ENCODE results near the gene KCNC1. TPM values are rescaled to one million over a fixed set of nuclear protein-coding genes. Genes with fewer than 3 reads are reported as not detected.

KCNC1 gene
- polyA plus RNA-seq, 1 experiment = not detected

DNA sequence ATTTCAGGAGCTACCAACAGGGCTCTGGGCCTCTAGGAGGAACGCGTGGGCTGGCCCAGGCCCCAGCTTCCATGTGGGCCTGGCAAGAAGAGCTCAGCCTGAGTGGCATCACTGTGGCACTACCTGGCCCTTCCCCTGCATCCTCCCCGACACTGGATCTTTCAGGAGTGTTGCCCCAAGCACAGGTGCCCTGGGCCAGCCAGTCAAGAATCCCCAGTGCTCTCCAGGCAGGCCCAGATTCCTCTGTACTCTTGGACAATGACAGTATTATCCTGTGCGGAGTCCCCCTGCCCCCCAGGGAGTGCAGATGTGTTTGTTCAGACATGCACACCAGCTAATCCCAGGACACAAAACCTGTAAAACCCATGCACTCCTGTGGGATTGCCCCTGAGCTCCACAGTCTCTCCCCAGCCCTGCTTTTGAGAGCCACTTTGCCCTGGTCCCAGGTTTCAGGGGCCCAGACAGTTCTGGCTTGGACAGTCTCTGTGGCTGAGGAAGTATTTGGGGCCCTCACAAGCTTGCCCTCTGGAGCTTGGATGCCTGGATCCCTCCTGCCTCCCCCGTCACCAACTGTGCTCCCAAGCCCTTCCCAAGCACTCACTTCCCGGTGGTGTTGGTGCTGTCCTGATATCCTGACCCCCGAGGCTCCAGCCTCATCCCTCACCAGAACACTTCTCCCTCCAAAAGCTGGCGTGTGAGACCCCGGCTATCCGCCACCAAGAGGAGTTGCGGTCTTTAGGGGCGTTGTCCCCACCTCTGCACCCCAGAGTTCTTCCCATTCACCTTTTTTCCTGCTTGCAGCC, 39.9 kb downstream of the KCNC1 start:
- POLR2A ChIA-PET = no interaction called here
- no peak for DNase-seq (ENCODE audit: low read depth, low spot score)

GRCh38 chr11:17775035-17775348, 40.4 kb downstream of the KCNC1 start:
- H3K27ac ChIP-seq (ENCODE audit: low read depth, low read length) = no peak overlapping the region
- TF ChIP-seq, protein P1, sequence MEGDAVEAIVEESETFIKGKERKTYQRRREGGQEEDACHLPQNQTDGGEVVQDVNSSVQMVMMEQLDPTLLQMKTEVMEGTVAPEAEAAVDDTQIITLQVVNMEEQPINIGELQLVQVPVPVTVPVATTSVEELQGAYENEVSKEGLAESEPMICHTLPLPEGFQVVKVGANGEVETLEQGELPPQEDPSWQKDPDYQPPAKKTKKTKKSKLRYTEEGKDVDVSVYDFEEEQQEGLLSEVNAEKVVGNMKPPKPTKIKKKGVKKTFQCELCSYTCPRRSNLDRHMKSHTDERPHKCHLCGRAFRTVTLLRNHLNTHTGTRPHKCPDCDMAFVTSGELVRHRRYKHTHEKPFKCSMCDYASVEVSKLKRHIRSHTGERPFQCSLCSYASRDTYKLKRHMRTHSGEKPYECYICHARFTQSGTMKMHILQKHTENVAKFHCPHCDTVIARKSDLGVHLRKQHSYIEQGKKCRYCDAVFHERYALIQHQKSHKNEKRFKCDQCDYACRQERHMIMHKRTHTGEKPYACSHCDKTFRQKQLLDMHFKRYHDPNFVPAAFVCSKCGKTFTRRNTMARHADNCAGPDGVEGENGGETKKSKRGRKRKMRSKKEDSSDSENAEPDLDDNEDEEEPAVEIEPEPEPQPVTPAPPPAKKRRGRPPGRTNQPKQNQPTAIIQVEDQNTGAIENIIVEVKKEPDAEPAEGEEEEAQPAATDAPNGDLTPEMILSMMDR (IDR thresholded peaks at IDR 0.05; ENCODE audit: low read depth, low read length) = no peak
- CTCF ChIA-PET = interaction anchor here (1.2 kb wide), 1 partner anchor 198 kb away, joined by 5 read pairs; no protein-coding TSS in a partner anchor
- DNase-seq (ENCODE audit: low read depth, low spot score) = no peak
- peaks cover 6% of the 10 kb centered on the region for H3K27me3 ChIP-seq (ENCODE audit: control insufficient read depth, insufficient read depth, low read length)
- H3K9me3 ChIP-seq (ENCODE audit: control insufficient read depth, insufficient read depth, low read length) = peaks cover 5% of the 10 kb centered on the region; the same call in 1 of the 2 replicates
- POLR2A ChIA-PET = no interaction called here
- H3K4me3 ChIP-seq (ENCODE audit: low read depth, low read length) = no peak overlapping the region

More for the DNA sequence above, 39.9 kb downstream of the KCNC1 start:
- H3K4me3 ChIP-seq (ENCODE audit: low read depth, low read length) = no peak overlapping the region
- peaks cover 5% of the 10 kb centered on the region; the same call in 1 of the 2 replicates for H3K9me3 ChIP-seq (ENCODE audit: control insufficient read depth, insufficient read depth, low read length)
- CTCF ChIA-PET = interaction anchor here (1.2 kb wide), 1 partner anchor 199 kb away, joined by 5 read pairs; no protein-coding TSS in a partner anchor
- TF ChIP-seq, protein P1 (IDR thresholded peaks at IDR 0.05; ENCODE audit: low read depth, low read length) = no peak
- no peak overlapping the region for H3K27ac ChIP-seq (ENCODE audit: low read depth, low read length)
- peaks cover 6% of the 10 kb centered on the region for H3K27me3 ChIP-seq (ENCODE audit: control insufficient read depth, insufficient read depth, low read length)

GRCh38 chr11:17775507-17776211, 41.1 kb downstream of the KCNC1 start:
- CTCF ChIA-PET = no interaction called here
- POLR2A ChIA-PET = no interaction called here
- no peak for DNase-seq (ENCODE audit: low read depth, low spot score)
- Histone ChIP-seq H3K27me3 (ENCODE audit: control insufficient read depth, insufficient read depth, low read length) (peaks cover 6% of the 10 kb centered on the region), H3K27ac (ENCODE audit: low read depth, low read length) (no peak overlapping the region), H3K9me3 (ENCODE audit: control insufficient read depth, insufficient read depth, low read length) (peaks cover 5% of the 10 kb centered on the region; the same call in 1 of the 2 replicates), H3K4me3 (ENCODE audit: low read depth, low read length) (no peak overlapping the region)
- TF ChIP-seq, protein P1 (IDR thresholded peaks at IDR 0.05; ENCODE audit: low read depth, low read length) = no peak

GRCh38 chr11:17776212-17776875, 41.8 kb downstream of the KCNC1 start:
- POLR2A ChIA-PET = no interaction called here
- H3K27ac ChIP-seq (ENCODE audit: low read depth, low read length) = no peak overlapping the region
- no peak overlapping the region for H3K4me3 ChIP-seq (ENCODE audit: low read depth, low read length)
- peaks cover 6% of the 10 kb centered on the region for H3K27me3 ChIP-seq (ENCODE audit: control insufficient read depth, insufficient read depth, low read length)
- H3K9me3 ChIP-seq (ENCODE audit: control insufficient read depth, insufficient read depth, low read length) = peaks cover 5% of the 10 kb centered on the region; the same call in 1 of the 2 replicates
- TF ChIP-seq, protein P1 (IDR thresholded peaks at IDR 0.05; ENCODE audit: low read depth, low read length) = no peak
- CTCF ChIA-PET = no interaction called here
- no peak for DNase-seq (ENCODE audit: low read depth, low spot score)

Data from AG04450 (cell line).